Activated gamma-delta T cell treated with Interleukin-2 at 50 U/mL for 16 hours (primary cell): ENCODE results near the gene TXNDC5.
"Not testable (repeated sequence)": the region's sequence is repeated elsewhere in the genome, so short reads cannot be mapped to it uniquely, and the experiment has no call there.

Source experiments
- DNase-seq: peaks from one replicate; pipeline ENCODE4 v3.0.0-alpha.2; 2020

Gene TXNDC5

DNA sequence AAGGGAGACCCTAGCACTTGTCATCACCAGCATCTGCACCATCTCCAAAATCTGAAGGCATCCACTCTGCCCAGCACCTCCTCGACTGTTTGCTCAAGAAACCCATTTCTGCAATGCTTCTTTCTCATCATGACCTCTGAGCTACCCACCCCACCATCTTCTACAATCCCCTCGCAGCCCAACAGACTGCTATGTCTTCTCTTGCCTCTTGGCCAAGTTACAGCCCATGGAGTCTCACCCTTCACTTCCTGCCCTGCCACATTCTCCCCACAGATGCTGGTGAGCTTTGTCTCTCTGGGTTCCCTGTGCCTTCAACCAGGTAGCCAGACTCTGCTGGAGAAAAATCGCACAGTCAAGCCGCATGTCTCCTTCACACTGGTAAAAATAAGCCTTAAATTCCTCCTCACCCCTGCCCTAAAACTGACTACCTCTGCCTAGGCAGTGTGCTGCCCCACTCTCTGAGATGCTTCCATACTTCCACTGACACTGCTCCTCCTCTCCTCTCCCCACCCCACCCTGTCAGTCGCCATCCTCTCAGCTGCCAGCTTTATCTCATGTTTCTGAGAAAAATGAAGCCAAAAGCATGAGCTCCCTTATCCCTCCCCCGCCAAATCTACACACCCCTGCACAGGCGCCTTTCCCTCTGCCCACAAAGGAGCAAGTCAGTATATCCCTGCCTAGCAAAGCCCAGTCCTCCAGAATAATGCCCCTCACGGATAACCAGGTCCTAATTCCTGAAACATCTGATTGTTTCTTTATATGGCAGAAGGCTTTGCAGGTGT, 2.3 kb upstream of the TXNDC5 start:
- DNase-seq, result no peak

- no peak for DNase-seq
Measured at GRCh38 chr6:7912024-7912423, 1.4 kb upstream of the TXNDC5 start.

DNA sequence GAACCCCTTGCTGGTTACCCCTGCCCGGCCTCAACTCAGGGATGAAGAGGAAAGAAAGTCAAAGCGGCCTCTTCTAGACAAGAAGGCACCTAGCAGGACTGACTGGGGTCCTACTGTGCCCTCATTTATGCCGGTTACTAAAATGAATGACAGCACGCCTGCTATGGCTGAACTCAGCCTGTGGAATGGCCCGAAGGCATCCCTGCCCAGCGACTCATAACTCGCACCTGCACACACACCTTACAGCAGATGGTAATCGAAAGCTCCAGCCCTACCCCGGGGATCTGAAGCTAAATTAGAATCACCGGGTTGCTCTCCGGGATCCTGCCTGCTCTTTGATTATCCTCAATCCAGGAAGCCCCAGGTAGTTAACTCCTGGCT, 747 bp upstream of the TXNDC5 start:
- no peak for DNase-seq

- DNase-seq, result no peak
Measured at GRCh38 chr6:7910298-7910653, 312 bp downstream of the TXNDC5 start.

DNA sequence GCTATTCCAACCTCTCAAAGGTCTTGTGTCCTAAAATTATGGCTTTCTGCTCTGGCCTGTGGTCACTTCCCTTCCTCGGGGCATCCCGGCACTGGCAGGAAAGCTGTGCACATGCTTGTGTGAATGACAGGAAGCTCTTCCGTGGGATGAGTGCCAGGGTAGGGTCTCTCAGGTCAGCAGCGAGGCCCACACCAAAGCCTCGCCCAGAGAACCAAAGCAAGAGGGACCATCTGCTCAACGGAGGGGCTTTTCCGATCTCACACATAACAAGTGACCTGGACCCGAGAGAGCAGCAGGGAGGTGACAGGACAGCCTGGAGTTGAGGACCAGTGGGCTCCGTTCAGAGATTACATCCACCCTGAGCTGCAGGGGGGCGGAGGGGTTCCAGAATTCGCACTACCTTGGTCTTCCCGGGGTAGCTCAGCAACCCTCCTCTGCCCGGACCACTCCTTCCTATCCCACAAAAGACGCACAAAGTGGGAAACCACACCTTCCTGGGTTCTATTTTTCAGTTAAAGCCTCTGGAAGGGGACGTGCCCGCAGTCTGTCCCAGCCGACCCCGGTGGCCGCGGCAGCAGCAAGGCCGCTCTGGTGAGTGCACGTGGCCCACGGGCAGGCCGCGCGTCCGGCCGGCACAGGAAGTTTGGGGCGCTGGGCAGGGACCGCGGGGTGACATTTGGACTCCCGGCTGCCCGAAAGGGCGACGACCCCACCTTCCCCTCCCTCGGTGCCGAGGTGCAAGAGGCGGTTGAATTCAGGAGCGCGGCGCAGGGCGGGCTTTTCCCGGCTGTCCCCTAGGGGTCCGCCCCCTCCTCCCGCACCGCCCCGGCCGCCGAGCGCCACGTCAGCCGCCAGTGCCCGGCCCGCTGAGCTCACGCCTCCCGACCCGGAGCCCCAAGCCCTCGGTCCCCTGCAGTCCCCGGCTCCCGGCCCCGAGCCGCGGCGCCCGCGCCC, 988 bp downstream of the TXNDC5 start:
- peak; percentile 15 for DNase-seq

- DNase-seq, result no peak
Measured at GRCh38 chr6:7907159-7907558, 3.4 kb downstream of the TXNDC5 start.

GRCh38 chr6:7906741-7907140, 3.8 kb downstream of the TXNDC5 start:
- no peak for DNase-seq

DNA sequence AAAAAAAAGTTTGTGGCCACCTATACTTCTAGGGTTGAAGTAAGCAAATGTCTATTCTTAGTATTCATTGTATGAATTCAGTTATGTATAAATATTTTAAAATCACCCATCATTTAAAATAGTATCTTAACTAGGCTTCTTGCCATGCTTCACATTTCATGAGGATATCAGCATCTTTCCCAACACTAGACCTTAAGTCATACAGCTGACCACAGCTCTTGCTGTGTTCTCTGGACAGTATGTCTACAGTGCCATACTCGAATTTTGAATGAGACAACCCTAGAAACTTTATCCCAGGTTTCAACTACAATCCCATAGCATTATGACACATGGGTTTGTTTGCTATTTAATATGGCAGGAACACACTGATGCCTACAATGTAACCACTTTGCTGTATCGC, 5.2 kb downstream of the TXNDC5 start:
- DNase-seq, result no peak

DNA sequence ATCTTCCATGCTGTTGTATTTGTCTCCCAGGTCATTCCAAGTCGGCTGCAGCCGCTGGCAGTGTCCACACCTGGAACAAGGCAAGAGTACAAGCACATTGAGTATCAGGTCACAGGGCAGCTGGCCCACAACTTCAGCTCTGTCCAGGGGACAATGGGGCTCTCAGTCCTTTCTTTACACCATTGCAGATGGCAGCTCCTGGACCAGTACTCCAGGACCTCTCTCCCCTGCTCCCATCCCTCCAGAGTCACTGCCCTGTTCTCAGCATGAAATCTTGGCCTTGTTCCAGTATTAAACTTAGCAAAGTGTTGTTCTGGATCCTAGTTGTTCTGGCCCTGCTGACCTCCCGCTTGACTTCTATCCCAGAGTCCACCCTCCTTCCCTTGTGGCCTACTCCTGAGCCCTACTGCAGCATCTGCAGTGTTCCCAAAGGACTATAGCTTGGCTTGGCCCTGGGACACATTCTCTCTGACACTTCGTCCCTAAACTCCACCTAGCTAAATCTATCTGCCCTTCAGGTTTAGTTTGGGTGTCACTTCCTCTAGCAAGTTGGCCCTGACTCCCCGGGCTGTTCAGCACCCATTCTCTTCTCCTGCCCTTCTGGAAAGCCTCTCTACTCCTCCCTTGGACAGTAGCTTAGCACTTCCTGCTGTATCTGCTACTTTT, 5.8 kb downstream of the TXNDC5 start:
- no peak for DNase-seq

DNA sequence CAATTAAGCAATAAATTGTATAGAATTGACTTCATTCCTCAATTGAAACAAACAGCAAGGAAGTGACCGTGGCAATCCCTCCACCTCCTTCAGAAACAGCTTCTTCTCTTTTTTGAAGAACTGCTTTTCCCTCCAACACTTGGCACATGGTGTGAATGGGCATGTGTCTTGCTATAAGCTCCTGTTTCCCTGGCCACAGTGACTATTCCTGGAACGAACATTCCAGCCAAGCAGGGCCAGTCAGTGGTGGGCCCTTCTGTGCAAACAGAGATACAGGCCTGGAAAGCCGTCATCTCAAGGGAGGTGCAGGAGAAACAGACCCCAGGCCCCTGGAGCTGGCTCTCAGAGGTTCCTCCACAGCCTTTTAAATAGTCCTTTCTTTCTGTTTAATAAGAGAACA, 6.9 kb downstream of the TXNDC5 start:
- DNase-seq, result no peak

DNA sequence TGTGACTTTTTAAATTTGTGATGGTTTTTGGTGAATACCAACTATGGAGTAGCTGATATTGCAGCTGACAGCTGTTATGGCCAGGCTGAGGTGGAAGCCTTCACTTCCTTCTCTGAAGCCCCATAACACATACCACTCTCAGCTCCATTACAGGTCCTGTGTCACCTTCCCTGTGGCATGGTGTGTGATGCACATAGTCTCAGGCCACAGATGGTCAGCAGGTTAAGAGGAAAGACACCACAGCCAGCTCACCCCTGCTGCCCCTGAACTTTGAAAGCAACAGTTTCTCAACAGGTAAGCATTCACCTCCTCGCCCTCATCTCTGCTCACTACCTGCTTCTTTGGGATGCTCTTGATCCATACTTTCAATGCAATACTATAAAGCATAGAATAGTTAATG, 7.7 kb downstream of the TXNDC5 start:
- no peak for DNase-seq

DNA sequence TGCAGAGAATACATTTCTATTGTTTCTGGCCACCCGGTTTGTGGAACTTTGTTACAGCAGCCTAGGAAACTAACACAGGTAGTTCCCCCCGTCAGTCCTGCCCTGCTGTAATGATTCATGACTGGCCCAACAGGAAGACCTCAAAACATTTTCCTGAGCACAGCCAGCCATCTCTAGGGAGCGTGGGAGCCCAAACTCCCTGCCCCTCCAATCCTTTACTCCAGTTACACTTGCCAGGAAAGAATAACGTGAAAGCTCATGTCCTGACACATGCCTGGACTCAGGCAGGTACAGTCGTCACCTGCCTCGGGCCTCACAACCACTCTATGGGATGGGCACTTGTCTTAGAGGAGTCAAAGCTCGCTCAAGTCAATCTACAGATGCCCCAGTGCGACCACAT, 8.4 kb downstream of the TXNDC5 start:
- no peak for DNase-seq

DNA sequence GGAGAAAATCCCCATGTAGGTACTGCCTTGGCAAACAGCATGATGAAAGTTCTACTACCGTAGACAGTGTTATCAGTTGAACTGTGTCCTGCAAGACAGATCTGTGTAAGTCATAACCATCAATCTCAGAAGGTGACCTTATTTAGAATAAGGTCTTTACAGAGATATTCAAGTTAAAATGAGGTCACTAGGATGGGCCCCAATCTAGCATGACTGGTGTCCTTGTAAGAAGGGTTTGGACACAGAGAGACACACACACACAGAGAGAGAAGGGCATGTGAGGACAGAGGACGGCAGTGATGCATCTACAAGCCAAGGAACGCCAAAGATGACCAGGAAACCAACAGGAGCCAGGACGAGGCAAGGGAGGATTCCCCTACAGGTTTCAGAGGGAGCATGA, 8.8 kb downstream of the TXNDC5 start:
- DNase-seq, result no peak

DNA sequence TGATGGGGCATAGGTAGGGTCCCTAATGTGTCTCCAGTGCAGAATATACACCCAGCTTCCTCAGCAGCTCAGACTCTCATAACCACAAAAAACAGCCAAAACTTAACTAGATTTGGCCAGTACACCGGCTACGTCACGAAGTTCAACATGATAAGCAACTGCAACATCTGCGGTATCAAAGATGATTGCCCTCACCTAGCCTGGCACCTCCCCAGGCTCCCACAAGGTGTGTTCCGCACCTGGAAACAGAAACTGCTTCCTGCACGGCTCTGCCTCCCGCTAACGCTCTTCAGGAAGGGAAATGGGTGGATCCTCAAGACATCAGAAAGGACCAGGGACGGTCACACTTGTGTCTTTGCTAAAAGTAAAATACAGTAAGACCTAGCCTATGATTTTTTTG, 9.5 kb downstream of the TXNDC5 start:
- DNase-seq, result no peak

DNA sequence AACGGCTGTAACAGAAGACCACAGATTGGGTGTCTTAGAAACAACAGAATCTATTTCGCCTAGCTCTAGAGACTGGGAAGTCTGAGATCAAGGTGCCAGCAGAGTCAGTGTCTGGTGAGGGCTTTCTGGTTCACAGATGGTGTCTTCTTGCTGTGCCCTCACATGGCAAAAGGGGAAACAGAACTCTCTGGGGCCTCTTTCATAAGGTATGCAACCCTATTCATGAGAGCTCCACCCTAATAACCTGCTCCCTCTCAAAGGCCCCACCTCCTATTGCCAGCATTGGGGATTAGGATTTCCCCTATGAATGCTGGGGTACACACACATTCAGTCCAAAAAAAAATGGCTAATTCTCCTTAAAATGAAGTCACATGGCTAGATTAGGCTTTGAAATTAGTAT, 10.0 kb downstream of the TXNDC5 start:
- DNase-seq, result no peak

DNA sequence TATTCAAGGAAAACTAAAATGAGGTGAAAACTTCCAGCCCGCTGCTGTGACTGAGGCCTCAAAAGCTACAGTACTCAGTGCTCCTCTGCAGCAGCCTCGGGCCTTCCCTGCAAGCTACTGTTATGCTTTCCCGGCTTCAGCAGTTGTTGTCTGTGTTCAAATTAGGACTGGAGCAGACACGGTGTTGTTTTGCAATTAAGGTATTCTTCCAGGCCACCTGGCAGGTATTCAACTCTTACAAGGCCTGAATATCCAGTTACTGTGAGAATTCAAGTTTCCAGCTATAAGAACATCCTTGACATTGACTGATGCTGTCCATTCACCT, 10.7 kb downstream of the TXNDC5 start:
- no peak for DNase-seq

- no peak for DNase-seq
Measured at GRCh38 chr6:7899101-7899888, 11.3 kb downstream of the TXNDC5 start.

- not testable (repeated sequence) for DNase-seq
Measured at GRCh38 chr6:7898193-7898586, 12.4 kb downstream of the TXNDC5 start.

GRCh38 chr6:7897461-7898192, 13.0 kb downstream of the TXNDC5 start:
- no peak for DNase-seq

DNA sequence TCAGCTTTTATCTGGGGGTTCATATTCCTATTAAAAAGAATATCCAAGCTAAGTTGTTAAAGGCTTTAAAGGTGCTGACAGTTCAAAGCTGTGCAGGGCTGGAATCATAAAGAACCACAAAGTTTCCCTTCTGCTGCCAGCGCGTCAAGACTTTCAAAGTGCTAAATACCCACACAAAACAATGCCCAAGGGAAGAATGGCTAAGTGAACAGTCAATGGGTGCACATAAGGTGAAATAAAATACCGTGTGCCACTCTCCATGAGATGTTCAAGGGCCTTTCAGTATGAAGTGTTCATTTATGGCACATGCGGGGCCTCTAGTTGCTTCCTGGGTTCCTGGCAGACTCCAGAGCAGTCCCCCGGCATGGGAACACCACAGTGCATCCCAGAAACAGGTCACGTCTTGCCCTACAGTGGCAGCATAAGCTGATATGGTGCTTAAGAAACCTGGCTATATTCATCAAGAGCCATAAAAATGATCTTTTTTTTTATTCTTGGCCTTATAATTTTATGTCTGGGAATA, 14.1 kb downstream of the TXNDC5 start:
- DNase-seq, result no peak

DNA sequence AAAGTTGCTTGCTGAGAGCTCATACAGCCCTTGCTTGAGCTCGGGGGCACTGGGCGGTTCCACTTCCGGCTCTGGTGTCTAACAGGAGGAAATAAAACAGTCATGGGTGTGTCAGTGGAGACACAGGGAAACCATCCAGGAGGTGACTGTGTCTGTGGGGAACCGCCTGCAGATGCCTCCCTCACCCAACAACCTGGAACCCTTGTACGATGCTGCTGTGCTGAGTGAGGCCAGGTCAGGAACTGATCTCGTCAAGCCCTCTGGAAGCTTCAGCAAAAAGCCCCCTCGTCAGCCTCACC, 15.5 kb downstream of the TXNDC5 start:
- DNase-seq, result no peak
